ENCODE measurements around the gene CYYR1.

CYYR1 gene

DNA sequence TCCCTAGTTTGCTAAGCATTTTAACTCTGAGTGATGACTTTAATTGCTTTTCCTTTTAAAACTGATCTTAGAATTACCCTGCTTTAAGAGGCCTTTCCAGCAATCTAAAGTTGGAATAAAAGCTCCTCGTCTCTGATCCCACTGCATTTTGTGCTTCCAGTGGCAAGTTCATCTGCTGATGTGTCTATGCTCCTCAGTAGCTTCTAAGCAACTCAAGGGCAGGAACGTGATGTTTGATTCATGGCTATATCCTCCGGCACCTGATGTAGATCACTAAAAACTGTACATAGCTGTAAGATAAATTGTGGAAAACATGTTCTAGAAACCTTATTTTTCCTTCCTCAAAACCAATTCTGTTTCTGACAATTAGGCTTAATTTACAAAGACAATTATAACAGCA lies 12.5 kb downstream of the CYYR1 start:
- Mint-ChIP-seq H3K9me3 (no peaks in the 10 kb centered on the region), H3K36me3 (ENCODE audit: low read depth) (peaks cover 56% of the 10 kb centered on the region), H3K27me3 (ENCODE audit: low read depth) (no peaks in the 10 kb centered on the region), H3K27ac (no peak overlapping the region), H3K4me1 (peaks cover 2% of the 10 kb centered on the region), H3K4me3 (no peak overlapping the region)
- TF ChIP-seq CTCF (IDR thresholded peaks at IDR 0.05; ENCODE audit: unreplicated experiment in 3 of 3): no peak

- Mint-ChIP-seq H3K9me3 (no peaks in the 10 kb centered on the region), H3K4me3 (no peak overlapping the region), H3K36me3 (ENCODE audit: low read depth) (peaks cover 45% of the 10 kb centered on the region), H3K27ac (no peak overlapping the region), H3K4me1 (peaks cover 5% of the 10 kb centered on the region), H3K27me3 (ENCODE audit: low read depth) (no peaks in the 10 kb centered on the region)
- TF ChIP-seq CTCF (IDR thresholded peaks at IDR 0.05; ENCODE audit: unreplicated experiment in 3 of 3): no peak
Observed at GRCh38 chr21:26559099-26559498, 14.0 kb downstream of the CYYR1 start.

DNA sequence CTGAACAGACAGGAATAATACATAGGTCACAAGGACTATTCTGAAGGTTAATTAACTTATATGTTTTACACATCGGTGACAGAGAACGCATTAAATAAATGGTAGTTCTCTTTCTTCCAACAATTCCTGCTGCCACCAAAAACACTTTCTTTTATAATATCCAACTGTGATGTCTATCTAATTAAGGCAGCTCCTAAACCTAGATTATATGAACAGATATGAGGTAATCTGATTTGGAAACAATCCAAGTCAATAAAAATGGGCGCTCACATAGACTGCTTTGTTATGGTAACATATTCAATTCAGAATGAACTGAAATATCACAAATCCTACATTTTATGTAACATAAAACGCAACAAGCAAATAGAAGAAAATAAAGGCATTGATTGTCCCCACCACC lies 16.0 kb downstream of the CYYR1 start:
- Mint-ChIP-seq H3K27ac (no peak overlapping the region), H3K36me3 (ENCODE audit: low read depth) (peaks cover 40% of the 10 kb centered on the region), H3K4me1 (peaks cover 5% of the 10 kb centered on the region), H3K4me3 (no peak overlapping the region), H3K9me3 (no peaks in the 10 kb centered on the region), H3K27me3 (ENCODE audit: low read depth) (no peaks in the 10 kb centered on the region)
- TF ChIP-seq CTCF (IDR thresholded peaks at IDR 0.05; ENCODE audit: unreplicated experiment in 3 of 3): no peak

- Mint-ChIP-seq H3K27ac (no peak overlapping the region), H3K36me3 (ENCODE audit: low read depth) (peaks cover 38% of the 10 kb centered on the region), H3K27me3 (ENCODE audit: low read depth) (no peaks in the 10 kb centered on the region), H3K4me3 (no peak overlapping the region), H3K4me1 (peaks cover 5% of the 10 kb centered on the region), H3K9me3 (no peaks in the 10 kb centered on the region)
- TF ChIP-seq CTCF (IDR thresholded peaks at IDR 0.05; ENCODE audit: unreplicated experiment in 3 of 3): no peak
Observed at GRCh38 chr21:26555540-26556146, 17.4 kb downstream of the CYYR1 start.

DNA sequence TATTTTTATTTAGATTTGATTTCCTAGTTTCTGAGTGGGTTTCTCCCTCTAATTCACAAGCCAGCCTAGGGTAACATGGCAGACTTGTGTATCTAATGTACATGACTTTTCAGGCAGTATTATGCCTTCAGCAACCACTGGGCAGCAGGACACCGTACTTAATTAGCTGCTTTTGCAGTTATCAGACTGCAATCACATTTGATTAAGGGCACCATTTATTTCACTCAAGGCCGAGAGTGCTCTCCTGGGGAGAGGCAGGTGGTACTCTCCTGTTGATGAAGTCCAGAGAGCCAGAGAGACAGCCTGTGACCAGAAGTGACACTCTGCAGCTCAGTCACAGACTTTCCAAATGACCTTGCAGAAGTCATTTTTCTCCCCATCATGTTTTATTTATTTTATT lies 18.7 kb downstream of the CYYR1 start:
- no peaks in the 10 kb centered on the region for H3K9me3 Mint-ChIP-seq
- peaks cover 12% of the 10 kb centered on the region for H3K4me1 Mint-ChIP-seq
- H3K27me3 Mint-ChIP-seq (ENCODE audit: low read depth): no peaks in the 10 kb centered on the region
- peaks cover 30% of the 10 kb centered on the region for H3K36me3 Mint-ChIP-seq (ENCODE audit: low read depth)
- no peak overlapping the region for H3K27ac Mint-ChIP-seq
- TF ChIP-seq CTCF (IDR thresholded peaks at IDR 0.05; ENCODE audit: unreplicated experiment in 3 of 3): no peak
- H3K4me3 Mint-ChIP-seq: no peak overlapping the region

DNA sequence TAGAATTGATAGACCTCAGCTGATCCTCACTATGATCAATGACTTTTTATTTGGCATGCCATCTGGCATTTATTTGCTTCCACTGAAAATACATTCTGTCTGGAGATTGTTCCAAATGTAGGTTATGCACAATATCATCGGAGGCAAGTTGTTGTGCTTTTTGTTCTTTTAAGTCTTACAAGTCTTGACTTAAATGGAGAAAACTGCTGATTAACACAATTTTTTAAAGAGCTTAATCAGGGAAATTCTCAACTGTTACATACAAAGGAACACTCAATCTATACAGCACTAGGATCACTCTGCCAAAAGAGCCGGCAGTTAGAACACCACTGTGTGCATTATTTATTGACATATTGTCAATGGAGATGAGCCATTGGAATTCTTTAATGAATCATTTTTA lies 19.2 kb downstream of the CYYR1 start:
- H3K27ac Mint-ChIP-seq: no peak overlapping the region
- H3K27me3 Mint-ChIP-seq (ENCODE audit: low read depth): no peaks in the 10 kb centered on the region
- H3K9me3 Mint-ChIP-seq: no peaks in the 10 kb centered on the region
- H3K36me3 Mint-ChIP-seq (ENCODE audit: low read depth): peaks cover 25% of the 10 kb centered on the region
- H3K4me3 Mint-ChIP-seq: no peak overlapping the region
- H3K4me1 Mint-ChIP-seq: peaks cover 12% of the 10 kb centered on the region
- TF ChIP-seq CTCF (IDR thresholded peaks at IDR 0.05; ENCODE audit: unreplicated experiment in 3 of 3): no peak

All from nephron (organoid).